Measurements from ENCODE around the gene CHRNG.

Gene CHRNG

GRCh38 chr2:232544674-232545073 is 5.2 kb downstream of the CHRNG start:
- Histone ChIP-seq H3K4me3 (ENCODE audit: insufficient read depth, low read length, poor library complexity, severe bottlenecking) (no peak overlapping the region), H4K20me1 (ENCODE audit: low read depth, low read length) (no peaks in the 10 kb centered on the region; the same call in 1 of the 2 replicates), H3K27ac (ENCODE audit: low read depth, low read length) (no peak overlapping the region), H3K9ac (ENCODE audit: low read length) (no peak overlapping the region), H3K9me3 (ENCODE audit: insufficient read depth, low read length) (no peaks in the 10 kb centered on the region), H3K4me2 (ENCODE audit: low read depth, low read length, poor library complexity, severe bottlenecking) (no peak overlapping the region), H3F3A (ENCODE audit: insufficient read depth) (no peaks in the 10 kb centered on the region), H2AFZ (ENCODE audit: low read depth, low read length, severe bottlenecking) (no peak overlapping the region), H3K79me2 (ENCODE audit: insufficient read depth, low read length) (peaks cover 26% of the 10 kb centered on the region), H3K9me2 (replicated peaks; ENCODE audit: insufficient read depth, low read length) (no peaks in the 10 kb centered on the region), H3K36me3 (ENCODE audit: low read length) (no peaks in the 10 kb centered on the region), H3K27me3 (ENCODE audit: low read length) (no peaks in the 10 kb centered on the region)
- TF ChIP-seq EZH2phosphoT487 (conservative IDR thresholded peaks at IDR 0.05; ENCODE audit: low read length) (no peak), CTCF (IDR thresholded peaks at IDR 0.05; ENCODE audit: insufficient read depth, low read length, poor library complexity, severe bottlenecking) (no peak)

- Histone ChIP-seq H3K9ac (ENCODE audit: low read length) (no peak overlapping the region), H3K79me2 (ENCODE audit: insufficient read depth, low read length) (peaks cover 33% of the 10 kb centered on the region), H2AFZ (ENCODE audit: low read depth, low read length, severe bottlenecking) (no peak overlapping the region), H4K20me1 (ENCODE audit: low read depth, low read length) (no peaks in the 10 kb centered on the region; the same call in 1 of the 2 replicates), H3F3A (ENCODE audit: insufficient read depth) (no peaks in the 10 kb centered on the region), H3K4me3 (ENCODE audit: insufficient read depth, low read length, poor library complexity, severe bottlenecking) (no peak overlapping the region), H3K9me3 (ENCODE audit: insufficient read depth, low read length) (no peaks in the 10 kb centered on the region), H3K4me2 (ENCODE audit: low read depth, low read length, poor library complexity, severe bottlenecking) (no peak overlapping the region), H3K27ac (ENCODE audit: low read depth, low read length) (no peak overlapping the region), H3K27me3 (ENCODE audit: low read length) (no peaks in the 10 kb centered on the region), H3K9me2 (replicated peaks; ENCODE audit: insufficient read depth, low read length) (no peaks in the 10 kb centered on the region), H3K36me3 (ENCODE audit: low read length) (no peaks in the 10 kb centered on the region)
- TF ChIP-seq EZH2phosphoT487 (conservative IDR thresholded peaks at IDR 0.05; ENCODE audit: low read length) (no peak), CTCF (IDR thresholded peaks at IDR 0.05; ENCODE audit: insufficient read depth, low read length, poor library complexity, severe bottlenecking) (no peak)
Measured at GRCh38 chr2:232545511-232546375, 6.3 kb downstream of the CHRNG start.

- TF ChIP-seq CTCF (IDR thresholded peaks at IDR 0.05; ENCODE audit: insufficient read depth, low read length, poor library complexity, severe bottlenecking) (no peak), EZH2phosphoT487 (conservative IDR thresholded peaks at IDR 0.05; ENCODE audit: low read length) (no peak)
- peaks cover 53% of the 10 kb centered on the region for H3K79me2 ChIP-seq (ENCODE audit: insufficient read depth, low read length)
- no peaks in the 10 kb centered on the region for H3F3A ChIP-seq (ENCODE audit: insufficient read depth)
- H3K9ac ChIP-seq (ENCODE audit: low read length) = no peak overlapping the region
- no peaks in the 10 kb centered on the region for H3K9me2 ChIP-seq (replicated peaks; ENCODE audit: insufficient read depth, low read length)
- H3K4me2 ChIP-seq (ENCODE audit: low read depth, low read length, poor library complexity, severe bottlenecking) = no peak overlapping the region
- no peak overlapping the region for H3K27ac ChIP-seq (ENCODE audit: low read depth, low read length)
- no peak overlapping the region for H2AFZ ChIP-seq (ENCODE audit: low read depth, low read length, severe bottlenecking)
- H3K36me3 ChIP-seq (ENCODE audit: low read length) = no peaks in the 10 kb centered on the region
- H3K27me3 ChIP-seq (ENCODE audit: low read length) = no peaks in the 10 kb centered on the region
- H3K9me3 ChIP-seq (ENCODE audit: insufficient read depth, low read length) = no peaks in the 10 kb centered on the region
- no peak overlapping the region for H3K4me3 ChIP-seq (ENCODE audit: insufficient read depth, low read length, poor library complexity, severe bottlenecking)
- no peaks in the 10 kb centered on the region; the same call in 1 of the 2 replicates for H4K20me1 ChIP-seq (ENCODE audit: low read depth, low read length)
Measured at GRCh38 chr2:232547991-232548390, 8.5 kb downstream of the CHRNG start.

All from SU-DHL-6 (cell line).